ENCODE results near the gene RTN4R.

DNA sequence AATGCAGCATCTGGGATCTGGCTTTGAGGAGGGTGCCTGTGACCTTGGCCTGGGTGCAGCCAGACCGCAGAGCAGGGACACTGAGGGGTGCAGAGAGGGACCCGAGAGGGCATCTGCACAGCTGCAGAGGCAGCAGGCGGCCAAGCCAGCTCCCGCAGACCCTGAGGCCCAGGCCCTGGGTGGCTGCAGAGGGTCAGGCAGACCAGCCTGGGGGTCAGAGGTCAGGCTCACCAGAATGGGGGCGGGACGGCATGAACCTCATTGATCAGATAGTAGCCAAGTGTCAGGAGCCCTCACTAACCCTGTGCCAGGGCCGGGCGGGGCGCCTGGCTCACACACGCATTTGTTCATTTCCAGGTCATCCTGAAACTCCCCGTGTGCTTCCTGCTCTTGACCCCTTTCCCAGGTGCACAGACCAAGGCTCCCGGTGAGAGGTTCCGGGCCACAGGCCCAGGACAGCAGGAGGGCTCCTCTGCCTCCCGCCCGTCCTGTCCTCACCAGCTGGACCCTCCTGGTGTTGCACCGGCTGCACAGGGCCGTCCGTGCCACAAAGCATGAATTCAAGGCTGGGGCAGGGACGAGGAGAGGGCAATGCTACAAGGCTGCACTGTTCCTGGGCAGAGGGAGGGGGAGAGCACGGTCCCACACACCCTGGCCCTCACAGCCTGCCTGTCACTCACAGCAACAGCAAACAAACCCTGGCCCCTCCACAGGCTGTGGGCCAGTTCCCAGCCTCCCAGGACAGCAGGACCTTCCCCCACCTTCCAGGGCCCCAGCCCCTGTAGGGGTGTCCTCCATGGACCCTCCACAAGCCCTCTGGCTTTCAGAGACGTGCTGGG is 3.3 kb downstream of the RTN4R start:
- TF ChIP-seq POLR2A (IDR thresholded peaks at IDR 0.05): no peak
- TF ChIP-seq, protein P1, sequence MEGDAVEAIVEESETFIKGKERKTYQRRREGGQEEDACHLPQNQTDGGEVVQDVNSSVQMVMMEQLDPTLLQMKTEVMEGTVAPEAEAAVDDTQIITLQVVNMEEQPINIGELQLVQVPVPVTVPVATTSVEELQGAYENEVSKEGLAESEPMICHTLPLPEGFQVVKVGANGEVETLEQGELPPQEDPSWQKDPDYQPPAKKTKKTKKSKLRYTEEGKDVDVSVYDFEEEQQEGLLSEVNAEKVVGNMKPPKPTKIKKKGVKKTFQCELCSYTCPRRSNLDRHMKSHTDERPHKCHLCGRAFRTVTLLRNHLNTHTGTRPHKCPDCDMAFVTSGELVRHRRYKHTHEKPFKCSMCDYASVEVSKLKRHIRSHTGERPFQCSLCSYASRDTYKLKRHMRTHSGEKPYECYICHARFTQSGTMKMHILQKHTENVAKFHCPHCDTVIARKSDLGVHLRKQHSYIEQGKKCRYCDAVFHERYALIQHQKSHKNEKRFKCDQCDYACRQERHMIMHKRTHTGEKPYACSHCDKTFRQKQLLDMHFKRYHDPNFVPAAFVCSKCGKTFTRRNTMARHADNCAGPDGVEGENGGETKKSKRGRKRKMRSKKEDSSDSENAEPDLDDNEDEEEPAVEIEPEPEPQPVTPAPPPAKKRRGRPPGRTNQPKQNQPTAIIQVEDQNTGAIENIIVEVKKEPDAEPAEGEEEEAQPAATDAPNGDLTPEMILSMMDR (IDR thresholded peaks at IDR 0.05): no peak

Measured in uterus (tissue), 2 donors.